Measurements from ENCODE around the gene TNFSF12.
"Not testable (repeated sequence)": the region's sequence is repeated elsewhere in the genome, so short reads cannot be mapped to it uniquely, and the experiment has no call there.

TNFSF12 gene

GRCh38 chr17:7591596-7591995 lies 42.7 kb downstream of the TNFSF12 start:
- H3K4me3 ChIP-seq (replicated peaks in 1 of 2; ENCODE audit: low read depth in 2 of 2, low read length in 2 of 2): no peak overlapping the region
- DNase-seq (ENCODE audit: low read depth in 2 of 2): no peak
- TF ChIP-seq CTCF (IDR thresholded peaks at IDR 0.05; ENCODE audit: low read depth, low read length): no peak

GRCh38 chr17:7592422-7593021 lies 43.7 kb downstream of the TNFSF12 start:
- H3K4me3 ChIP-seq (replicated peaks in 1 of 2; ENCODE audit: low read depth in 2 of 2, low read length in 2 of 2): no peak overlapping the region
- no peak for TF ChIP-seq CTCF (IDR thresholded peaks at IDR 0.05; ENCODE audit: low read depth, low read length)
- no peak for DNase-seq (ENCODE audit: low read depth in 2 of 2)

- no peak for DNase-seq (ENCODE audit: low read depth in 2 of 2)
- H3K4me3 ChIP-seq (replicated peaks in 1 of 2; ENCODE audit: low read depth in 2 of 2, low read length in 2 of 2): no peak overlapping the region
- TF ChIP-seq CTCF (IDR thresholded peaks at IDR 0.05; ENCODE audit: low read depth, low read length): no peak
These were observed 44.4 kb downstream of the TNFSF12 start for GRCh38 chr17:7593296-7593695.

GRCh38 chr17:7597561-7597960 lies 48.7 kb downstream of the TNFSF12 start:
- DNase-seq (ENCODE audit: low read depth in 2 of 2); H3K4me3 ChIP-seq (replicated peaks in 1 of 2; ENCODE audit: low read depth in 2 of 2, low read length in 2 of 2): not testable (repeated sequence)

- H3K4me3 ChIP-seq (replicated peaks in 1 of 2; ENCODE audit: low read depth in 2 of 2, low read length in 2 of 2): no peak overlapping the region
- TF ChIP-seq CTCF (IDR thresholded peaks at IDR 0.05; ENCODE audit: low read depth, low read length): no peak
- no peak for DNase-seq (ENCODE audit: low read depth in 2 of 2)
These were observed 57.4 kb downstream of the TNFSF12 start for GRCh38 chr17:7606280-7606679.

Measured in cardiac fibroblast (primary cell).